HG03159 (cell line): ENCODE measurements around the gene IQCF6.
"Not testable (repeated sequence)": the region's sequence is repeated elsewhere in the genome, so short reads cannot be mapped to it uniquely, and the experiment has no call there.

Experiments
- ATAC-seq: cut with Tn5 transposase; IDR thresholded peaks from one replicate; pipeline ENCODE4 v1.9.1; 2021; ENCODE audit warnings: mild to moderate bottlenecking, moderate library complexity; ENCODE audit not compliant: unreplicated experiment

Gene IQCF6

GRCh38 chr3:51773529-51774056 is 5.4 kb downstream of the IQCF6 start:
- no peak for ATAC-seq

- no peak for ATAC-seq
These were observed 19.8 kb downstream of the IQCF6 start for GRCh38 chr3:51759203-51759602.

- ATAC-seq: not testable (repeated sequence)
These were observed 25.0 kb downstream of the IQCF6 start for GRCh38 chr3:51753763-51754750.

GRCh38 chr3:51751287-51751686 is 27.8 kb downstream of the IQCF6 start:
- no peak for ATAC-seq

- ATAC-seq: no peak
These were observed 28.2 kb downstream of the IQCF6 start for GRCh38 chr3:51750878-51751277.

GRCh38 chr3:51748327-51748726 is 30.7 kb downstream of the IQCF6 start:
- ATAC-seq: no peak

GRCh38 chr3:51747840-51748239 is 31.2 kb downstream of the IQCF6 start:
- no peak for ATAC-seq

- not testable (repeated sequence) for ATAC-seq
These were observed 36.1 kb downstream of the IQCF6 start for GRCh38 chr3:51742978-51743377.

GRCh38 chr3:51742320-51742719 is 36.7 kb downstream of the IQCF6 start:
- ATAC-seq: not testable (repeated sequence)

- ATAC-seq: no peak
These were observed 39.9 kb downstream of the IQCF6 start for GRCh38 chr3:51739110-51739509.

- no peak for ATAC-seq
These were observed 43.1 kb downstream of the IQCF6 start for GRCh38 chr3:51735950-51736349.

- no peak for ATAC-seq
These were observed 44.0 kb downstream of the IQCF6 start for GRCh38 chr3:51735039-51735438.

GRCh38 chr3:51734572-51734907 is 44.5 kb downstream of the IQCF6 start:
- ATAC-seq: no peak

GRCh38 chr3:51733859-51734571 is 45.0 kb downstream of the IQCF6 start:
- ATAC-seq: no peak

GRCh38 chr3:51729042-51729633 is 49.9 kb downstream of the IQCF6 start:
- no peak for ATAC-seq
